Activated CD4-positive, alpha-beta T cell treated with anti-CD3 and anti-CD28 coated beads for 48 hours (primary cell): ENCODE results near the gene MRPS27.
"Not testable (repeated sequence)": the region's sequence is repeated elsewhere in the genome, so short reads cannot be mapped to it uniquely, and the experiment has no call there.

Experiments used
- DNase-seq: peaks from one replicate; pipeline ENCODE4 v3.0.0-alpha.2; 2020

Gene MRPS27

GRCh38 chr5:72324189-72324825 lies 4.3 kb upstream of the MRPS27 start:
- no peak for DNase-seq

DNA sequence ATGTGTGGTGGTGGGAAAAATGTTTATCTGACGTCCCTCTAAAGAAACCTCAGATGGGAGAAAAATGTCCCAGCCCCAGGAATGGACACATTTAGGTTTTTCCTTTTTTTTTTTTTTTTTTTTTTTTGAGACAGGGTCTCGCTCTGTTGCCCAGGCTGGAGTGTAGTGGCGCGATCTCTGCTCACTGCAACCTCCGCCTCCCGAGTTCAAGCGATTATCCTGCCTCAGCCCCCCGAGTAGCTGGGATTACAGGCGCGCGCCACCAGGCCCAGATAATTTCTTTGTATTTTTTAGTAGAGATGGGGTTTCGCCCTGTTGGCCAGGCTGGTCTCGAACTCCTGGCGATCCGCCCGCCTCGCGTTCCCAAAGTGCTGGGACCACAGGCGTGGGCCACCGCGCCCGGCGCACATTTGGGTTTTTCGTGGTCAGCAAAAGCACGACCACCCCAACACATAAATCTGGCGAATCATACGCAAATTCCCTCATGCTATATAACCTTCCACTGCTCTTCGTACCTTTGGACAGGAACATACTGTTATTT lies 535 bp downstream of the MRPS27 start:
- peak; percentile 49 for DNase-seq

- no peak for DNase-seq
Measured at GRCh38 chr5:72314571-72315172, 5.4 kb downstream of the MRPS27 start.

GRCh38 chr5:72313141-72313540 lies 6.9 kb downstream of the MRPS27 start:
- no peak for DNase-seq

DNA sequence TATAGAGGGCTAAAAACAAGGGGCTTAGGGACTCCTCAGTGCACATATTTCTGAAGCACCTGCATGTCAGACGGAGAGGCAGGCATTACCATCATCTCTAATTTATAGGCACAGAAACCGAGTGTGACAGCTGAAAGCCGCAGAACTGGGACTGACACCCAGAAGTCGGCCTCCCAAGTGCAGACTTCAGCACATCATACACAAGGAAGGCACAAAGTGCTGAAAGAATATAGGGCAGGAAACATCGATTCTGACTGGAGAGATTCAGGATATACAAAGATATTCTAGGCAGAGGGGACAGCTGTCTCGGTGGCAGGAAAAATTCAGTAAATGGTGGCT lies 11.2 kb downstream of the MRPS27 start:
- DNase-seq = no peak

GRCh38 chr5:72307968-72308852 lies 11.8 kb downstream of the MRPS27 start:
- DNase-seq = peak; percentile 97

DNA sequence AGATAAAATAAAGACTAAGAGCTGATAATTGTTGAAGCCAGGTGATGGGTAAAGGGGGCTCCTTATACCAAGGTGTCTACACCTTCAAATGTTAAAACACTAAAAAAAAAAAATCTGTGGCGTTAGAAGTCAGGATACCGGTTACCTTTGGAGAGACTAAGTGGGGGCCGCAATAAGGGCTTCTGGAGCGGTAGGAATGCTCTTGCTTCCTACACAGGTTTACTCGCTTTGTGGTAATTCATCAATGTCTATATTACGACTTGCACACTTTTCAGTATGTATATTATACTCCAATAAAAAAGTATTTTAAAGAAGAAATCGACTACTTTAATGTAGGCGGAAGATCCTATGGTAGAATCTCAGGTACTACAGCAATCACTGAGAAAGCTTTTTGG lies 12.5 kb downstream of the MRPS27 start:
- DNase-seq = no peak

DNA sequence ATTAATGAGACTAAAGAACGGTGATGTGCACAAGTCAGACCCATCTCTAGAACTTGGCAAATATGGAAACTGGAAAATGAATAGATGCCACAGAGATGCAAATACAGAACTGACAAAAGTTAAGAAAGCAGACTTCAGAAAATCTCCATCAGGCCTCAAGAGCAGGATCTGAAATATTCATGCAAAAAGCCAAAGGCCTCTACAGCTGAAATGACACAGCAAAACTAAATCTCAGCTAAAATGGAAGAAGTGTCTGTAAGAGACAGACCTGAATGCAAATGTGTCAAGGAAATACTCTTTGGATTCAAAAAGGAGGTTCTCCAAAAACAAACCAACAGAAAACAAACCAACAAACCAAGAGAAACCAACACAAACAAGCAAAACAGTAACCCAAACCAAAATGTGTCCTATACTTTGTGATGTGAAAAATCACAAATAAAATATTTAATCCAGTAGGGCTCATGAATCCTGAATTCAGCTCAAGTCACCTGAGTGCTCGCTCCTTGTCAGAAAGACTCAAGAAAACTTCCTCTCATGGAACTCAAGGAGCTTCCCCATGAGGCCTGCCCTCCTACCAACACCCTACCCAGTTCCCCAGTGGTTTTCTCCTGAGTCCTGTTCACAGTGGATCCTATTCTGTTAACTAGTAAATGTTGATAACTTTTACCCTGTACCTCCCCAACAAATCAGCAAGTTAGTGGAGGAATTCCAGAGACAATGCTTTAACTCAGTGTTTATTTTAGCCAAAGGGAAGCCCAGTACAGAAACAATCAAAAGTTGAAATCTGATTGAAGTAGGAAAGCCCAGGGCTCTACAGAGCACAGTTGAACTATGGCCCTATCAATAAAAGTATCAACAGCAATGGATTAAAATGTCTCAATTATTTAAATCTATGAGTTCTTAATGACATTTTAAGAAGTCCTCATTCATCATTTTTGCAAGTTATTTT lies 14.6 kb downstream of the MRPS27 start:
- DNase-seq = no peak

GRCh38 chr5:72302171-72302570 lies 17.9 kb downstream of the MRPS27 start:
- DNase-seq = no peak

- no peak for DNase-seq
Measured at GRCh38 chr5:72301557-72301956, 18.5 kb downstream of the MRPS27 start.

- DNase-seq = no peak
Measured at GRCh38 chr5:72300590-72301339, 19.3 kb downstream of the MRPS27 start.

GRCh38 chr5:72298711-72299110 lies 21.3 kb downstream of the MRPS27 start:
- DNase-seq = no peak

DNA sequence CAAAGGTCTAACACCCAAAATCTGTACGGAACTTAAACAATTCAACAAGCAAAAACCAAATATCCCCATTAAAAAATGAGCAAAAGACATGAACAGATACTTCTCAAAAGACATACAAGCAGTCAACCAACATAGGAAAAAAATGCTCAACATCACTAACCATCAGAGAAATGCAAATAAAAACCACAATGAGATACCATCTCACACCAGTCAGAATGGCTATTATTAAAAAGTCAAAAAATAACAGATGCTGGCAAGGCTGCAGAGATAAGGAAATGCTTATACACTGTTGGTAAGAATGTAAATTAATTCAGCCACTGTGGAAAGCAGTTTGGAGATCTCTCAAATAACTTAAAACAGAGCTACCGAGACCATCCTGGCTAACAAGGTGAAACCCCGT lies 21.9 kb downstream of the MRPS27 start:
- not testable (repeated sequence) for DNase-seq

- no peak for DNase-seq
Measured at GRCh38 chr5:72296256-72296655, 23.8 kb downstream of the MRPS27 start.

- DNase-seq = no peak
Measured at GRCh38 chr5:72295539-72295938, 24.5 kb downstream of the MRPS27 start.

GRCh38 chr5:72294473-72294872 lies 25.6 kb downstream of the MRPS27 start:
- DNase-seq = no peak

GRCh38 chr5:72293495-72294055 lies 26.5 kb downstream of the MRPS27 start:
- DNase-seq = no peak

DNA sequence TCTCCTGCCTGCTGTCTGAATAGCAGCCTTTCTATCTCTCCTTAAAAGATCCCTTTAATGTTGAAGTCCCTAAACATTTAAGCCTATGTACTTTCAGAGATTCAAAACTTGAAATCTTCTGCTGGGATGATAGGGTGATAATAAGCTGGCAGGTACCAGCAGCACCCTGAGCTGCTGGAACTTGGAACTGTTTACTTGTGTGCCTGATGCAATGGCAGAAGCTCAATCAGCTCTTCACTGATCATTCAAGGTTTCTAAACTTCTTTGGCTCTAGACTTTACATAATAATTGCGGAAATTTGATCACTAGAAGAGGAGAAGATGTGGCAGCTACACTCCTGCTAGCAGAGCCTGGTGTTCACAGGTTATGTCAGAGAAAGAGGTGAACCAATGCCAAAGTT lies 27.6 kb downstream of the MRPS27 start:
- no peak for DNase-seq

DNA sequence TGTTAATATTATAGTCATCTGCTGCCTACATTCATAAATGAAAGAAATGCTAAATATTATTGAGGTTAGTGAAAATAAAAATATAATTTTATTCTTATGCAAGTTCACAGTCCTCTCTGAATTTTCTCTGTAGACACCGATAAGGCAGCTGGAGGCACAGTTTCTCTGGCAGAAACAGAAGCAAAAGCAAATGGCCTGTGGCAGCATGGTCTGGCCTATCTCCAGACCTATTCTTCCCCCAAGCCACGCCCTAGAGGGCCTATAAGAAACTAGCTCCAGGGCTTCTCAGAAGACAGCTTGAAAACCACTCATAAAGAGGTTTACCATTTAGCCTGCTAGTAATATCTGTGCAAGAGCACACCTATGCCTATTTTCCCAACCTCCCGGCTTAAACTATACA lies 28.4 kb downstream of the MRPS27 start:
- DNase-seq = no peak

- no peak for DNase-seq
Measured at GRCh38 chr5:72290356-72291133, 29.5 kb downstream of the MRPS27 start.

- no peak for DNase-seq
Measured at GRCh38 chr5:72288924-72289323, 31.1 kb downstream of the MRPS27 start.
